ENCODE measurements around the gene TGFBR3.
A peak's percentile ranks its signal among the peaks of the same experiment; 100 is the strongest.

The TGFBR3 gene

GRCh38 chr1:91753878-91754277 lies 132.1 kb downstream of the TGFBR3 start:
- no peak for DNase-seq

DNA sequence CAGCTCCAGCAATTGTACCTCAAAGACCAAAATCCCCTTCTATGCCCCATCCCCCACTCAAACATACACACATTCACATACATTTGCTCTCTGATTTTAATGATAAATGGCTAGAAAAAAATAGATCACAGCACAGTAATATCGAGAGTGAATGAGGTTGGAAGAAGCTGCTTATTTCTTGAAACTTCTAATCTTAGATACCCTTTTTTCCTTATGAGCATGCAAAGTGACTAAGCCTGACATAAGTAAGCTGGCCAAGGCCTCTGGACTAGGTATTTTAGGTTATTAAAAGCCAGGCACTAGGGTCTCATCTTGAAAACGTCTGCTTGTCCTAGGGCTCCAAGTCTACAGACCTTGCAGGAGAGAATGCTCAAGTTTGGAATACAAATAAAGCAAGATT lies 133.6 kb downstream of the TGFBR3 start:
- no peak for DNase-seq

DNA sequence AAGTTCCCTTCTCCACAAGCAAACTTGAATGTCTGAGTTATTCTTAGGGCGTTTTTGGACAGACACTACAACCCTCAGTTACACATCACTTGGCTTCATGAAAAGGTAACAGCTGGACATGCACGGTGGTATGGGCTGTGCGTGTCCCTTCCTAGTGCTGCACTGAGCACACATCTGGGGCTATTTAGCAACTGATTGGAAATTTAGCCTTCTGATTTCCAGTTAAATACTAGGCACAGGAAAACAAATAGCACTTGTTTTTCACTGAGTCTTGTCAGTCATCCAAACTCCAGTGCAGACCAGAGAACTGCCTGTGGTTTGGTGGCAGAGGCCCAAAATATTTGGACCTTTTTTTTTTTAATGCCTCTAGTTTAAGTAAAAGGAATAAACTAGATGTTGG lies 134.7 kb downstream of the TGFBR3 start:
- DNase-seq: no peak

DNA sequence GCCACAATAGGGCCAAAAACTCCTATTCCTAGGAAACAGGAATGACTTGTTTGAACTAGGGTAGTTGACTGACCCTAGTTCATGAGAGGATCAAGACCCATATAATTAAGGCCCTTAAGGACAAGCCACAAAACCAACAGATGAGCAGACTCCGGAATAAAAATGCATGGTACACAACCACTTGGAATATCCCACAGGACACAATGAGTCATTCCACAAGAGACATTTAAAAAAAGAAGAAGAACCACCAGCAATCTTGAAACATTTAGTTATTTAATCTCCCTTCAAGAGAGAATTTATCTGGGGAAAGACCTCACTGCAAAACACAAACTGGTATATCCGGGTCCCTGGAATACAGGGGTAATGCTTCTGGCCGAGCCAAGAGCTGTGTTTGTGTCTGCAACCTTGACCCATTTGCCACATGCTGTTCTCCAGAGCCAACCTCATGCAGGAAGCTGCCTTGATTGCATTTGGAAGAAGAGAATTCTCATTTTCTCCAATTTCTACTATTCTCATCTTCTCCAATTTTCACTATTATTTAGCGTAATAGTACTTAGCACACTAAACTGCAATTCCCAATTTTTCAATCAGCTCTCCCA lies 135.5 kb downstream of the TGFBR3 start:
- no peak for DNase-seq

GRCh38 chr1:91749788-91750231 lies 136.1 kb downstream of the TGFBR3 start:
- DNase-seq: no peak

DNA sequence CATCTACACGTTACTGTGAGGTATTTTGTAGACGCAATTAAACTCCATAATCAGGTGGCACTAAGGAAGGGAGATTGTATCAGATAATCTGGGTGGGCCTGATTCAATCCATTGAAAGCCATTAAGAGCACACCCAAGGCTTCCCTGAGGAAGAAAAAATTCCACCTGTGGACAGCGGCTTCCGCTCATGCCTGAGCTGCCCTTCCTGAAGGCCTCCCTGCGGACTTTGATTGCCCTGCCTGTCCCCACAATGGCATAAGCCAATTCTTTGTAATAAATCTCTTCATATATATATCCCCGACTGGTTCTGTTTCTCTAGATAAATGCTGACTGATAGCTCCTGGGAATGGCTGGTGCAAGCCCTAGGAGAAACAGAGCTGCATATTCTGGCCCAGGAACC lies 138.3 kb downstream of the TGFBR3 start:
- no peak for DNase-seq

- no peak for DNase-seq
Measured at GRCh38 chr1:91746728-91747338, 139.1 kb downstream of the TGFBR3 start.

- no peak for DNase-seq
Measured at GRCh38 chr1:91745640-91746373, 140.1 kb downstream of the TGFBR3 start.

GRCh38 chr1:91744953-91745639 lies 140.9 kb downstream of the TGFBR3 start:
- peak; percentile 52 for DNase-seq

DNA sequence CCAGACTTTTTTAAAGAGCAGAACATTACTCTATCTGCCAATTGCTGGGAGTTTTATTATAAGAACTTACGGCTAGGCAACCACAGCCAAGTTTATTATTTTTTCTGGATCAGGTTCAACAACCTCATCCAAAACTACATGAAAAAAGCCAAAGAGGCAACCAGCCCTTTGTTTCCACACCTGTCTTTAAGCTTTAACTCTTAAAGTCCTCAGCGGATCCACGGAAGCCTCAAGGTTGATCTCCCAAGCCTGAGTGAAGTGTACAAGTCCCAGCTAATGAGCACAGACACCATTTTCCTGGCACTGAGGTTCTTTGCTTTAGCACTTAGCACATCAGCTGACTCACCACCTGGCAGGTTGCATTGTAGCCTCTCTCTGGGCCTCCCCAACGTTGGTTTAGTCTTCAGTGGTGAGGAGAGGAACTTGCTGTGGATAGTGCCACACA lies 143.1 kb downstream of the TGFBR3 start:
- peak; percentile 72 for DNase-seq

DNA sequence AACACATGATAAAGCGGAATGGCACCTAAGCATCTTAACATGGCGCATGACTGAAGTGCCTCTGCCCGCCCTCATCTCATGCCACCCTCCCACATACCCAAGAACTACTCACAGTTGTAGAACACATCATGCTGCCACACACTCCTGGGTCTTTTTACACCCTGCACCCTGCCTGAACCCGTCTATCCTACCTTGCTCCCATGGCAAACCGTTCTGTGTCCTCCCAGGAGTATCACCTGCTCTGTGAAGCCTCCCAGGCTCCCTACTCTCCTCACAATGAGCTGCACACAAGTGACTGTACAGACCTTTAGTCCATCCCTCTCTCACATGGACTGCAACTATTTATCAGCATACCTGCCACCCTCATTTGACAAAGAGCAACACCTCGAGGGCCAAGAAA lies 144.0 kb downstream of the TGFBR3 start:
- no peak for DNase-seq

DNA sequence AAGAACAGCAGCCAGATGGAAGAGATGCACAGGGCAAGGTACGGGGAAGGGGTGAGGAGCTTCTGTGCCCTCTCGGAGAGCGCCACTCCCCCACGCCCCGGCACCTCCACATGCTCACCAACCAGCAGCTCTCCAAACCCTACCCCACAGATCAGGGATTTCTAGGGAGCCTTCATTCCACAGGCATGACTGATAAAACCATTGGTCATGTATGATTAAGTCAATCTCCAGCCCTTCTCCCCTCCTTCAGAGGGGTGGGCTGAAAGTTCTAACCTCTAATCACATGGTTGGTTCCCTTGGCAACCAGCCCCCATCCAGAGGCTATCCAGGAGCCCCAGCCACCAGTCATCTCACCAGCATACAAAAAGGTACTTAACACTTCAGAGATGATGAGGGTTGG lies 144.7 kb downstream of the TGFBR3 start:
- DNase-seq: no peak

DNA sequence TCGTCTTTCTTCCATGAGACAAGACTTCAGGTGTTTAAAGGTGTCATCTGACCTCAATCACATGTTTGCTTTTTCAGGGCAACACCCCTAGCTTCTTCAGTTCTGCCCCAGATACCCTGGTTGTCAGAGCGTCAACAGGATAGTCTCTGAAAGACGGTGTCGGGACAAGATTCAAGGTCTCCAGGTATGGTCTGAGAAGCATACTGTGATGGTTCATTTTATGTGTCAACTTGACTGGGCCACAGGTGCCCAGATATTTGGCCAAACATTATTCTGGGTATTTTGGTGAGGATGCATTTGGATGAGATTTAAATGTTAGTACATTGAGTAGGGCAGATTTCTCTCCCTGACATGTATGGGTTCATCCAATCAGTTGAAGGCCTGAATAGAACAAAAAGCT lies 148.3 kb downstream of the TGFBR3 start:
- DNase-seq: no peak

DNA sequence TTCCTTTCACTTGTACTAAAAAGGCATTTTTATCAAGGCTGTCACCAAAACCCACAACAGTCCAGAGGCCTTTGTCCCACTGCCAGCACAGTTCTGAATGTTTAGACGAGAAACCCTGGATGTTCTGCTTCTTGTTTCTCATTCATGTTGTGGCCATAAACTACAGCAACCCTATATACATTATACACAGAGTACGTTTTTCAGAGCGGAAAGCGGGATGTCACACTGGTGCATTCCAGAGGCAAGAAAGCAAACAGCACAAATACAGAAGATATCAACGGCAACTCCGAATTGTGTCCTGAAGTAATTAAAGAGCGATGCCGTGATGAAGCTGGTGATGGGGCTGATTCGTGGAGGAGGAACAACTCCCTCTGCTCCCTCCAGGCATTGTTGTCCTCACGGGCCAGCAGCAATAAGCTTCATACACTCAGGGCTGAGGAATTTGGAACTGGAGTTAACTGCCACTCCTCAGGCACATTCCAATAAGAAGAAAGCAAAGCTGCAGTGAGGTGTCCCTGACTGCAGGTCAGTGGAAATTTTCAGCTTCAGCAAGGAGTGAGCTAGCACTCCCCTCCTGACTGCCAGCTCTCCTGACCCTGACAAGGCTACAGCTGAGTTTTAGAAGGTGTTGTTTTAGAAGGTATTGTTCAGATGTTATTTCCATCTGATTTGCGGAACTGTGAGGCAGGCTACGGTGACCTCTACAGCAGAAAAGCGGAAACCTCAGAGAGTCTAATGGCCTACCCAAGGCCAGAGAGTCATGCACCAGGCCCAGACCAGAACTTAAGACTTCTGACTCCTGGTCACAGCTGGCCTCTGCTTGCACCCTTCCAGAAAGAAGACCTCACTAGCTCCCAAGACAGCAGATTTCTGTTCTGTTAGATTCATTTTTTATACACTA lies 149.0 kb downstream of the TGFBR3 start:
- no peak for DNase-seq

- DNase-seq: no peak
Measured at GRCh38 chr1:91736146-91736714, 149.7 kb downstream of the TGFBR3 start.

GRCh38 chr1:91735266-91735845 lies 150.6 kb downstream of the TGFBR3 start:
- DNase-seq: no peak

DNA sequence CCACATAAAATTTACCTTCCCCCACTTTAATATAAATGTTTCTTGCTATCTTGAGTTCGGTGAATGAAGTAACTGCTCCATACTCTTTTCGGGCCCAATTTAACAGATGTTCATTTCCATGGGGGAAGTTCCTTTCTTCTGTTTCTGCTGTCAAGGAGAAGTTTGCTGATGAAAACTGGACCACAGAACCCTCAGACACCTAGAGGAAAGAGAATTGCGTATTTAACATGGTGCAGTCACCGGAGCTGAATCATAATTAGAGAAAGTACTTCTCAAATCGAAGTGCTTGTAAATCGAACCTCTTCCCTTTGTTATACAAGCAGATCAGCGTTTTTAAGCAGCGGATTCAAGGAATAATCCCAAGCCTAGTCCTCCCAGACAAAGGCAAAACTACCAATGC lies 151.2 kb downstream of the TGFBR3 start:
- no peak for DNase-seq

- DNase-seq: no peak
Measured at GRCh38 chr1:91733108-91733710, 152.7 kb downstream of the TGFBR3 start.

DNA sequence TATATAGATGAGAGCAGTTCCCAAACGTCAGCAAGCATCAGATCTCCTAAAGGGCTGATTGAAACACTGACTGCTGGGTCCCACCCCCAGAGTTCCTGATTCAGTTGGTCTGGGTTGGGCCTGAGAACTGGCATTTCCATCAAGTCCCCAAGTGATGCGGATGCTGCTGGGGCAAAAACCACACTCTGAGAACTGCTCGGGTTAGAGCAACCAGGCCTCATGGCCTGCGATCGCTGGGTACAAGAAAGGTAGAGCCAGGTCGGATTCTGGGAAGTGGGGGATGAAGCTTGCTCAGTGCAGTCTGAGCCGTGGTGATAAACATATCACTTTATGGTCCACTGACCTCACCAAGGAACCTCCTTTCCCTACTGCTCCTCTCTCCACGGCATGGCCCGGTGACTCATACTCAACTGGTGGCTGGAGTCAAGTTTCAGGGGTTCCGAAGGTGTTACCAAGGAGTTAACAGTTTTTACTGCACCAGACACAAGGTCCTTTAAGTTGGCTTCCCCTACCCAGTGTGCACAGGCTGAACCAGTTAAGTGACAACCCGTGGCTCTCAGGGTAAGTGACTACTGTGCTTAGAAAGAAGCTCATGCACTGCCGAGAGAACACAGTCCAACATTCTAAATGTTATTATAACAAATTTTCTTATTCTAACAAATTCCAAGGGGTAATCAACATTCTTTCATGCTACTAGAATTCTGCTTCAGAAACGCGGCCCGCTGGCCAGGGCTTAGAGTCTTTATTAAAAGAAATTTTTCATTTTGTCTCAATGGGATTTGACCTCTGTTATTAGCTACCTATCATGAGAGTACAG lies 153.5 kb downstream of the TGFBR3 start:
- peak; percentile 13 for DNase-seq

DNA sequence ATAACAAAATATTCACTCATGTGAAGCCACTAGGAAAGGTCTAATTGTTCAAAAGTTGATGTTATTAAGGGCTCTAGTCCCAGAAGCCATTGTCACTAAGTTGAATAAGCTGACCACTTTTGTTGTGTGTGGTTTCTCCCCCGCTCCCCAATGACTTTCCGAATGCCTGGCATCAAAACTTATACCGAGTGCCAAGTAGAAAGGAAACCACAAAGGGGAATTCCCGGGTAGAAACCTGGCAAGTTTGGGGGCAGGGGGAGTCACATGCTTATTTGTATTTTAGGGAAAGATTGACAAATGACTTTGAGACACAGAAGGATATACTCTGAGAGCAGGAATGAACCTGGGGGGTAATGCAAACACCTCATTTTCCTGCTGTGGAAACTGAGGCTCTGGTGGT lies 154.1 kb downstream of the TGFBR3 start:
- peak; percentile 15 for DNase-seq
